Liver (tissue), 9 donors: ENCODE data around the gene B3GALNT1. TPM values are rescaled to one million over a fixed set of nuclear protein-coding genes. Genes with fewer than 3 reads are reported as not detected.

Experiments
- DNase-seq: peaks from one replicate; pipeline ENCODE4 v3.0.0-alpha.2; 2017; ENCODE audit warnings: low spot score
- H3K27ac ChIP-seq, 2 donors: one replicate each; pipeline ENCODE4 v1.7.0; 2013; ENCODE audit warnings: inconsistent platforms in 2 of 2, low read length in 2 of 2, control low read depth in 1 of 2, low read depth in 1 of 2, mild to moderate bottlenecking in 1 of 2
- H3K27me3 ChIP-seq, 4 donors: one replicate each; pipeline versions ENCODE4 v1.6.1 to v1.7.0; 2013; ENCODE audit warnings: low read length in 3 of 4, inconsistent platforms in 1 of 4, mild to moderate bottlenecking in 1 of 4, moderate library complexity in 1 of 4; ENCODE audit not compliant: control insufficient read depth in 4 of 4, insufficient read depth in 4 of 4
- H3K36me3 ChIP-seq, 4 donors: one replicate each; pipeline versions ENCODE4 v1.6.1 to v1.7.0; 2013; ENCODE audit warnings: low read length in 3 of 4, mild to moderate bottlenecking in 3 of 4, low read depth in 1 of 4, moderate library complexity in 1 of 4; ENCODE audit not compliant: control insufficient read depth in 4 of 4, insufficient read depth in 3 of 4
- H3K4me1 ChIP-seq, 4 donors: one replicate each; pipeline versions ENCODE4 v1.6.1 to v1.7.0; 2013; ENCODE audit warnings: low read length in 3 of 4, mild to moderate bottlenecking in 3 of 4, moderate library complexity in 1 of 4; ENCODE audit not compliant: control insufficient read depth in 4 of 4, insufficient read depth in 4 of 4
- H3K4me3 ChIP-seq, 3 donors: one replicate each; pipeline versions ENCODE4 v1.6.1 to v1.7.0; 2013; ENCODE audit warnings: low read length in 3 of 3, control low read depth in 1 of 3, low read depth in 1 of 3, mild to moderate bottlenecking in 1 of 3
- H3K9ac ChIP-seq, 2 donors: one replicate each; pipeline ENCODE4 v1.7.0; 2013; ENCODE audit warnings: low read length in 2 of 2, mild to moderate bottlenecking in 2 of 2, moderate library complexity in 2 of 2, control low read depth in 1 of 2, low read depth in 1 of 2
- H3K9me3 ChIP-seq, 4 donors: one replicate each; pipeline versions ENCODE4 v1.6.1 to v1.7.0; 2013; ENCODE audit warnings: low read length in 3 of 4; ENCODE audit not compliant: control insufficient read depth in 4 of 4
- ATF3 ChIP-seq: IDR thresholded peaks from 2 replicates; pipeline ENCODE4 v1.6.1; 2016; ENCODE audit warnings: antibody characterized with exemption
- CTCF ChIP-seq: fragments of 150-350 bp; IDR thresholded peaks from 2 replicates; pipeline ENCODE4 v1.5.1; 2017; ENCODE audit warnings: improper control_type of control experiment, low read depth, low read length; ENCODE audit not compliant: missing input control
- EGR1 ChIP-seq, 2 donors: IDR thresholded peaks; 2 replicates each; pipeline ENCODE4 v1.6.1; 2016 to 2018; ENCODE audit warnings: antibody characterized with exemption in 2 of 2, low read depth in 2 of 2
- FOXA1 ChIP-seq: IDR thresholded peaks from 2 replicates; pipeline ENCODE4 v1.6.1; 2016; ENCODE audit warnings: antibody characterized with exemption
- FOXA2 ChIP-seq: IDR thresholded peaks from 2 replicates; pipeline ENCODE4 v1.6.1; 2016; ENCODE audit warnings: antibody characterized with exemption
- GABPA ChIP-seq, 2 donors: IDR thresholded peaks in 1 of 2; conservative IDR thresholded peaks in 1 of 2; 2 replicates each; pipeline ENCODE4 v1.6.1; 2016; ENCODE audit warnings: antibody characterized with exemption in 2 of 2, mild to moderate bottlenecking in 1 of 2, moderate library complexity in 1 of 2
- HNF4A ChIP-seq, 2 donors: conservative IDR thresholded peaks; 2 replicates each; pipeline ENCODE4 v1.6.1; 2016; ENCODE audit warnings: antibody characterized with exemption in 2 of 2, mild to moderate bottlenecking in 2 of 2
- HNF4G ChIP-seq: IDR thresholded peaks from 2 replicates; pipeline ENCODE4 v1.6.1; 2016; ENCODE audit warnings: antibody characterized with exemption
- JUND ChIP-seq, 2 donors: IDR thresholded peaks; 2 replicates each; pipeline ENCODE4 v1.6.1; 2016; ENCODE audit warnings: antibody characterized with exemption in 2 of 2
- MAX ChIP-seq: IDR thresholded peaks from 2 replicates; pipeline ENCODE4 v1.6.1; 2016; ENCODE audit warnings: antibody characterized with exemption
- NR2F2 ChIP-seq: IDR thresholded peaks from 2 replicates; pipeline ENCODE4 v1.6.1; 2016; ENCODE audit warnings: antibody characterized with exemption
- RAD21 ChIP-seq, 2 donors: IDR thresholded peaks; 2 replicates each; pipeline ENCODE4 v1.6.1; 2016; ENCODE audit warnings: antibody characterized with exemption in 2 of 2, mild to moderate bottlenecking in 2 of 2
- REST ChIP-seq: IDR thresholded peaks from 2 replicates; pipeline ENCODE4 v1.6.1; 2016; ENCODE audit warnings: antibody characterized with exemption, mild to moderate bottlenecking
- RXRA ChIP-seq, 2 donors: IDR thresholded peaks; 2 replicates each; pipeline ENCODE4 v1.6.1; 2017 to 2018; ENCODE audit warnings: antibody characterized with exemption in 2 of 2, mild to moderate bottlenecking in 1 of 2
- SP1 ChIP-seq: IDR thresholded peaks from 2 replicates; pipeline ENCODE4 v1.6.1; 2018; ENCODE audit warnings: antibody characterized with exemption, mild to moderate bottlenecking
- TAF1 ChIP-seq: conservative IDR thresholded peaks from 2 replicates; pipeline ENCODE4 v1.6.1; 2016; ENCODE audit warnings: antibody characterized with exemption, mild to moderate bottlenecking
- YY1 ChIP-seq: IDR thresholded peaks from 2 replicates; pipeline ENCODE4 v1.6.1; 2016; ENCODE audit warnings: antibody characterized with exemption, mild to moderate bottlenecking
- ZBTB33 ChIP-seq: IDR thresholded peaks from 2 replicates; pipeline ENCODE4 v1.6.1; 2016; ENCODE audit warnings: antibody characterized with exemption
- WGBS: extraction: QIAGEN DNeasy Blood & Tissue Kit; methylation state at CpG from one replicate; pipeline ENCODE4 v1.1.7; 2013; 5-methylcytosine and 5-hydroxymethylcytosine counted together
- polyA plus RNA-seq, 2 donors: library from polyadenylated mRNA; stranded (reverse) in 1 of 2; unstranded in 1 of 2; fragments of 200-250 nt in 1 of 2; fragments of >200 nt in 1 of 2; fragmentation: Nextera tagmentation in 1 of 2; extraction: Ambion mirVana in 1 of 2; gene quantifications; one replicate each; pipeline versions ENCODE4 v1.2.1 to v1.2.3, GENCODE V29; 2013 to 2015
- total RNA-seq, 2 donors: library from RNA; depleted of rRNA; stranded (reverse); fragments of >200 nt; gene quantifications; one replicate each; pipeline ENCODE4 v1.2.3, GENCODE V29; 2014
- donor health status: healthy.
- donor health status: healthy.
- donor health status: healthy.
- donor health status: healthy.
- donor health status: healthy.

B3GALNT1 gene
- total and polyA plus RNA-seq, 4 donors: 0.56 to 23.7 (median 1.00) TPM

GRCh38 chr3:161066930-161067329 lies 38.2 kb downstream of the B3GALNT1 start:
- Histone ChIP-seq H3K4me3 (no peak overlapping the region), H3K36me3 (peaks cover 0 to 4% (median 0%) of the 10 kb centered on the region in 4 donors), H3K9ac (no peak overlapping the region), H3K27ac (no peak overlapping the region), H3K27me3 (no peaks in the 10 kb centered on the region), H3K4me1 (no peaks in the 10 kb centered on the region), H3K9me3 (no peaks in the 10 kb centered on the region)
- no peak for TF ChIP-seq MAX
- no peak for TF ChIP-seq HNF4G
- TF ChIP-seq REST: no peak
- TF ChIP-seq JUND (IDR thresholded peaks at IDR 0.05): no peak
- TF ChIP-seq ZBTB33: no peak
- TF ChIP-seq SP1: no peak
- TF ChIP-seq RAD21 (IDR thresholded peaks at IDR 0.05): no peak
- no peak for TF ChIP-seq YY1
- no peak for TF ChIP-seq FOXA2
- no peak for TF ChIP-seq GABPA (IDR thresholded peaks at IDR 0.05 in 1 of 2, conservative IDR thresholded peaks at IDR 0.05 in 1 of 2)
- no peak for TF ChIP-seq HNF4A (conservative IDR thresholded peaks at IDR 0.05)
- no peak for TF ChIP-seq FOXA1
- no peak for TF ChIP-seq ATF3
- TF ChIP-seq RXRA (IDR thresholded peaks at IDR 0.05): no peak
- TF ChIP-seq CTCF: no peak
- TF ChIP-seq NR2F2: no peak
- TF ChIP-seq TAF1: no peak
- TF ChIP-seq EGR1 (IDR thresholded peaks at IDR 0.05; ENCODE audit: low read depth in 2 of 2): no peak
- DNase-seq: no peak
- 94% methylated on average over 3 of the region's 3 CpGs for WGBS
